ENCODE data around the gene IL25. TPM values are rescaled to one million over a fixed set of nuclear protein-coding genes. Genes with fewer than 3 reads are reported as not detected.
"Not testable (repeated sequence)": the region's sequence is repeated elsewhere in the genome, so short reads cannot be mapped to it uniquely, and the experiment has no call there.

The IL25 gene
- total RNA-seq, 1 experiment from 2014 or later: not detected

DNA sequence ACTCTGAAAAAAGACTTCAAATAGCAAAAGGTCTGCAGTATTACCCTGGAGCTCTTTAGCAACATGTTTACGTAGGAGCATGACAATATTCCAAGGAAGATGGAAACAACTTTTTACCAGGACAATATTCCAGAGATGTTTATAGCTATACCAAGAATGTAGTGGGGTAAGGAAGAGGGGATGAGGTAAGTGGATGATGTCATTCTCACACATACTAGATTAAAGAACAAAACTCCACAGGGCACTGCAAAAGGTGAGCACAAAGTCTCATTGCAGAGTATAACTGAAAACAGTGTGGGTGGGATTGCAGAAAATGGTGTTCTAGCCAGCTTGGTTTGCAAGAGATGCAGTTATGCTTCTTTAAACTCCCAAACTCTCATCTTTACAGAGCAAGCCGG is 12.6 kb downstream of the IL25 start:
- DNase-seq (ENCODE audit: low spot score): no peak
- in situ Hi-C loops (cut with HindIII; ENCODE audit: low sequenced_read_pairs): no loop called here

GRCh38 chr14:23385642-23386265 is 13.1 kb downstream of the IL25 start:
- DNase-seq (ENCODE audit: low spot score): no peak
- in situ Hi-C loops (cut with HindIII; ENCODE audit: low sequenced_read_pairs): no loop called here

DNA sequence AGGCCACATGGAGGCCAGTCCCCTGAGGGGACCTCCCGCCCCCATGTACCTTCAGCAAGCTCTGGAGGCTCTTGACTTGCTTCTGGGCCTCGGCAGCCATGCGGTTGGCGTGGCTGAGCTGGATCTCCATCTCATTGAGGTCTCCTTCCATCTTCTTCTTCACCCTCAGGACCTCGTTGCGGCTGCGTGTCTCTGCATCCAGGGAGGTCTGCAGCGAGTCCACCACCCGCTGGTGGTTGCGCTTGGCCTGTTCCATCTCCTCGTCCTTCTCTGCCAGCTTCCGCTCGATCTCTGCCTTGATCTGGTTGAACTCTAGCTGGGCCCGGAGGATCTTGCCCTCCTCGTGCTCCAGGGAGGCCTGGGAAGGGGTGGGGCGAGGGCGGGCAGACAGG is 13.7 kb downstream of the IL25 start:
- in situ Hi-C loops (cut with HindIII; ENCODE audit: low sequenced_read_pairs); DNase-seq (ENCODE audit: low spot score): not testable (repeated sequence)

DNA sequence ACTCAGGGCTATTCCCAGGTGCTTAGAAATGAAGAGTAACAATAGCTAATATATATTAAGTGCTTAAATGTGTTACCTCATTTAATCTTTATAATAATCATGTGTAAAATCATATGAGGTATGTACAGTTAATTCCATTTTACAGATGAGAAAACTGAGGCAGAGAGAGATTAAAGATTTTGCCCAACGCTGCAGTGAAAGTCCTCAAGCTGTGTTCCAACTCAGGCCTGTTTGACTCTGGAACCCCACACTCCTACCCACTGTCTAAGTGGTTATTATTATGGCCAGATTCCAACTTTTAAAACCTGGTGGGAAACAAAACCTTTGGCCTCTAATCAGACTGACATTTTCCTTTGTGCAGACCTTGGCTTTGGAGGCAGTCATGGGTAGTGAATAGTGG is 14.4 kb downstream of the IL25 start:
- no peak for DNase-seq (ENCODE audit: low spot score)
- in situ Hi-C loops (cut with HindIII; ENCODE audit: low sequenced_read_pairs): no loop called here

- no peak for DNase-seq (ENCODE audit: low spot score)
- in situ Hi-C loops (cut with HindIII; ENCODE audit: low sequenced_read_pairs): no loop called here
Observed at GRCh38 chr14:23387916-23388882, 15.6 kb downstream of the IL25 start.

GRCh38 chr14:23388996-23389395 is 16.4 kb downstream of the IL25 start:
- DNase-seq (ENCODE audit: low spot score): no peak
- in situ Hi-C loops (cut with HindIII; ENCODE audit: low sequenced_read_pairs): no loop called here

- in situ Hi-C loops (cut with HindIII; ENCODE audit: low sequenced_read_pairs): no loop called here
- no peak for DNase-seq (ENCODE audit: low spot score)
Observed at GRCh38 chr14:23389396-23389795, 16.8 kb downstream of the IL25 start.

DNA sequence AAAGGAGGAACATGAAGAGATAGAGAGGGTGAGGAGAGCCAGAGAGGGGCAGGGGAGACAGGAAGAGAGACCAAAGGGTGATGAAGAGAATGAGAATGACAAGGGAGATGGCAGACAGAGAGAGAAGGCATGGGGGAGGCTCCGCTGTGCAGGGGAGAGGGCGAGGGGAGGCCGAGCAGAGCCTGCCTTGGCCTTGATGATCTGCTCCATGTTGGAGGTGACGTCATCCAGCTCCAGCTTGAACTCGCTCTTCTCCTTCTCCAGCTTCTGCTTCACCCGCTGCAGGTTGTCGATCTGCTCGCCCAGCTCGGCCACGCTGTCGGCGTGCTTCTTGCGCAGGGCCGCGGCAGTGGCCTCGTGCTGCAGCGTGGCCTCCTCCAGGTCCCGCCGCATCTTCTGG is 17.3 kb downstream of the IL25 start:
- in situ Hi-C loops (cut with HindIII; ENCODE audit: low sequenced_read_pairs); DNase-seq (ENCODE audit: low spot score): not testable (repeated sequence)

DNA sequence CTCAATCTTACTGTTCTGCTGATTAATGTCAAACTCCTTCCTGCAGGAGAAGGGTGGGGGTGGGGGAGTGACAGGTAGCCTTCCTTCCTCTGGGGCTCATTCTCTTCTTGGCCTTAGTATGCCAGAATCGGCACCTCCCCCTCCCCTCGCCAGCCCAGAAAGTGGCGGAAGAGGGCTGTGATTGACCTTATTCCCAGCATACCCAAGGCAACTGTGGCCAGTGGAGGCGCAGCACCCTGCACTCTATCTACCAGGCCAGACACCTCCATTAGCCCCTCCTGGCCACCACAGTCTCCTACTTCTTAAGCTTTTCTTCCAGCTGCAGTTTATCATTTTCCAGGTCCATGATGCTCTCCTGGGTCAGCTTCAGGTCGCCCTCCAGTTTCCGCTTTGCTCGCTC is 20.0 kb downstream of the IL25 start:
- in situ Hi-C loops (cut with HindIII; ENCODE audit: low sequenced_read_pairs): no loop called here

DNA sequence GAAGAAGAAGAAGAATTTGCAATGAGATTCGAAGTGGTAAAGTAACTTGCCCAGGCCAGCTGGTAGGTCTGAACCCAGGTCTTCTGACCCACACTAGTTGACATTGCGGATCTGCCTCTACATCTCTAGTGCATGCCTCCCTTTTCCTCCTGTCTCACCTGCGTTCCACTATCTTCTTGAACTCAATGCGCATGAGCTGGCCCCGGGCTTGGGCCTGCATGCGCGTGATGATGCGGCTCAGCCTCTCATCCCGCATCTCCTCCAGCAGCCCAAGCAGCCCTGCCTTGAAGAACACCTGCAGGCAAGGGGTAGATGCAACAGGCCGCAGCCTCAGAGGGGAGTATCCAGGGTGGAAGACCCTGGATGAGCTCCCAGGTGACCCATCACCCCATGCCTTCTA is 23.5 kb downstream of the IL25 start:
- no peak for DNase-seq (ENCODE audit: low spot score)
- in situ Hi-C loops (cut with HindIII; ENCODE audit: low sequenced_read_pairs): no loop called here

More for the DNA sequence above, 20.0 kb downstream of the IL25 start:
- no peak for DNase-seq (ENCODE audit: low spot score)

GRCh38 chr14:23396781-23397407 is 24.3 kb downstream of the IL25 start:
- DNase-seq (ENCODE audit: low spot score): no peak
- in situ Hi-C loops (cut with HindIII; ENCODE audit: low sequenced_read_pairs): no loop called here

DNA sequence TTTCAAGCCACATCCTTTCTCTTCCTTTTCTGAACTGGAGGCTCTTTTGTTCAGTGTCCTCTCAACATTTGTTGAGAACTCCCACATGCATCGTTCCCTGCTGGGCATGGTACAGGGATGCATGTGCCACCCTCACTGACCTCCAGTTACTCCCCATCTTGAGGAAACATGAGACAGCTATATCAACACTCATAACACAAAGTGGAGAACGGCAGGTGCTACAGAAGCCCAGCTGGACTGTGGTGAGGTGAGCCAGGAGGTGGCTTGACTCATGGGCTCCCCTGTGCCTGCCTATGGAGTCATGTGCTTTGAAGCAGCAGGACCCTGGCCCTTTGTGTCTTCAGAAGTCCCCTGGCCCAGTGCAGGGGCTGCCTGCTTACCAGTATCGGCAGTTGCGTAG is 25.7 kb downstream of the IL25 start:
- DNase-seq (ENCODE audit: low spot score): no peak
- in situ Hi-C loops (cut with HindIII; ENCODE audit: low sequenced_read_pairs): no loop called here

GRCh38 chr14:23399136-23399535 is 26.5 kb downstream of the IL25 start:
- in situ Hi-C loops (cut with HindIII; ENCODE audit: low sequenced_read_pairs): no loop called here
- DNase-seq (ENCODE audit: low spot score): no peak

GRCh38 chr14:23399591-23399990 is 27.0 kb downstream of the IL25 start:
- no peak for DNase-seq (ENCODE audit: low spot score)
- in situ Hi-C loops (cut with HindIII; ENCODE audit: low sequenced_read_pairs): no loop called here

DNA sequence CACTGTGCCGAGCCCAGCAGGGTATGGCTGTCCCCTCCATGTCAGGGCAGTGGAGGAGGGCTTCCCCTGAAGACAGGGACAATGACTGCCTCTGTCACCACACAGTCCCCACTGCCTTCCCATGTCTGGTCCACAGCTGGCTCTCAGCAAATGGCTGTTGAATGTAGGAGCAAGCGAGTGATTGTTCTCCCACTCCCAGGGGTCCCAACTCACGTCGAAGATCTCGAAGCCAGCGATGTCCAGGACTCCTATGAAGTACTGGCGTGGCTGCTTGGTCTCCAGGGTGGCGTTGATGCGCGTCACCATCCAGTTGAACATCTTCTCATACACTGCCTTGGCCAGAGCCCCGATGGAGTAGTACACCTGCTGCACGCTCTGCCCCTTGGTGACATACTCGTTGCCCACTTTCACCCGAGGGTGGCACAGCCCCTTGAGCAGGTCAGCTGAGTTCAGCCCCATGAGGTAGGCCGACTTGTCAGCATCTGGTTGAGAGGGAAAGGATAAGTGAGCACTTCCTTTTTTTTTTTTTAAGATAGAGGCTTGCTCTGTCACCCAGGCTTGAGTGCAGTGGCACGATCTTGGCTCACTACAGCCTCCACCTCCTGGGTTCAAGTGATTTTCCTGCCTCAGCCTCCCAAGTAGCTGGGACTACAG is 28.0 kb downstream of the IL25 start:
- in situ Hi-C loops (cut with HindIII; ENCODE audit: low sequenced_read_pairs); DNase-seq (ENCODE audit: low spot score): not testable (repeated sequence)

GRCh38 chr14:23401291-23401690 is 28.7 kb downstream of the IL25 start:
- in situ Hi-C loops (cut with HindIII; ENCODE audit: low sequenced_read_pairs): no loop called here
- no peak for DNase-seq (ENCODE audit: low spot score)

GRCh38 chr14:23402296-23403138 is 29.9 kb downstream of the IL25 start:
- DNase-seq (ENCODE audit: low spot score): no peak
- in situ Hi-C loops (cut with HindIII; ENCODE audit: low sequenced_read_pairs): no loop called here

- in situ Hi-C loops (cut with HindIII; ENCODE audit: low sequenced_read_pairs): no loop called here
- DNase-seq (ENCODE audit: low spot score): no peak
Observed at GRCh38 chr14:23403139-23403438, 30.5 kb downstream of the IL25 start.

- in situ Hi-C loops (cut with HindIII; ENCODE audit: low sequenced_read_pairs): no loop called here
- DNase-seq (ENCODE audit: low spot score): no peak
Observed at GRCh38 chr14:23403908-23404307, 31.3 kb downstream of the IL25 start.
